Lower lobe of right lung (tissue), 2 donors: ENCODE measurements around the gene TPK1. TPM values are rescaled to one million over a fixed set of nuclear protein-coding genes. Genes with fewer than 3 reads are reported as not detected.

Experiments used
- ATAC-seq, 2 donors: fragments of 200-7000 bp; cut with Tn5 transposase; one replicate each; pipeline ENCODE4 v1.9.1; 2020 to 2022; ENCODE audit warnings: mild to moderate bottlenecking in 2 of 2, moderate library complexity in 2 of 2
- DNase-seq: peaks from one replicate; pipeline ENCODE4 v3.0.0-alpha.2; 2020
- H3K27ac ChIP-seq: fragments of 200-600 bp; one replicate; pipeline ENCODE4 v1.8.0; 2022
- H3K27me3 ChIP-seq: fragments of 200-600 bp; one replicate; pipeline ENCODE4 v1.8.0; 2022; ENCODE audit warnings: low read depth
- H3K36me3 ChIP-seq: fragments of 200-600 bp; one replicate; pipeline ENCODE4 v1.8.0; 2022; ENCODE audit warnings: mild to moderate bottlenecking
- H3K4me1 ChIP-seq: fragments of 200-600 bp; one replicate; pipeline ENCODE4 v1.8.0; 2022
- H3K4me3 ChIP-seq: fragments of 200-600 bp; one replicate; pipeline ENCODE4 v1.8.0; 2022; ENCODE audit warnings: mild to moderate bottlenecking
- H3K9me3 ChIP-seq: fragments of 200-600 bp; one replicate; pipeline ENCODE4 v1.8.0; 2022
- CTCF ChIP-seq: fragments of 200-600 bp; IDR thresholded peaks from one replicate; pipeline ENCODE4 v1.8.0; 2022; ENCODE audit warnings: antibody characterized with exemption, mild to moderate bottlenecking
- intact Hi-C: fragments of 100-400 bp; cut with DNase I; formaldehyde crosslinking; loops from one replicate; pipeline ENCODE4 v1.11.0; 2022
- total RNA-seq: library from RNA; stranded (reverse); fragmentation: NEBNext Ultra II Directional; extraction: Animal tissue kit (Norgen Biotek cat#: 25700); gene quantifications from one replicate; pipeline ENCODE4 v1.2.1, GENCODE V29; 2021
- donor health status: DM: no; HTN: yes; CAD: no; lungs with severe emphysema.

Gene TPK1
- total RNA-seq, 1 donor from 2014 or later = 9.0 TPM

- Histone ChIP-seq H3K9me3 (no peaks in the 10 kb centered on the region), H3K4me3 (no peak overlapping the region), H3K36me3 (no peaks in the 10 kb centered on the region), H3K27ac (no peak overlapping the region), H3K27me3 (no peaks in the 10 kb centered on the region), H3K4me1 (no peaks in the 10 kb centered on the region)
- no peak for DNase-seq
- no peak for ATAC-seq
- no peak for TF ChIP-seq CTCF
- intact Hi-C loops = no loop called here
Measured at GRCh38 chr7:144549861-144550260, 286.0 kb downstream of the TPK1 start.

GRCh38 chr7:144548556-144548955, 287.3 kb downstream of the TPK1 start:
- TF ChIP-seq CTCF = no peak
- H3K27me3 ChIP-seq = no peaks in the 10 kb centered on the region
- H3K9me3 ChIP-seq = no peaks in the 10 kb centered on the region
- ATAC-seq = no peak
- H3K4me3 ChIP-seq = no peak overlapping the region
- intact Hi-C loops = no loop called here
- no peak for DNase-seq
- H3K36me3 ChIP-seq = no peaks in the 10 kb centered on the region
- no peak overlapping the region for H3K27ac ChIP-seq
- no peaks in the 10 kb centered on the region for H3K4me1 ChIP-seq

GRCh38 chr7:144547888-144548287, 288.0 kb downstream of the TPK1 start:
- H3K4me1 ChIP-seq = no peaks in the 10 kb centered on the region
- no peak overlapping the region for H3K27ac ChIP-seq
- no peak overlapping the region for H3K4me3 ChIP-seq
- no peak for TF ChIP-seq CTCF
- ATAC-seq (no peak), DNase-seq (no peak)
- H3K27me3 ChIP-seq = no peaks in the 10 kb centered on the region
- no peaks in the 10 kb centered on the region for H3K9me3 ChIP-seq
- intact Hi-C loops = no loop called here
- no peaks in the 10 kb centered on the region for H3K36me3 ChIP-seq

- no peak for TF ChIP-seq CTCF
- no peaks in the 10 kb centered on the region for H3K4me1 ChIP-seq
- H3K36me3 ChIP-seq = no peaks in the 10 kb centered on the region
- no peak overlapping the region for H3K27ac ChIP-seq
- ATAC-seq = no peak
- H3K4me3 ChIP-seq = no peak overlapping the region
- intact Hi-C loops = no loop called here
- no peaks in the 10 kb centered on the region for H3K27me3 ChIP-seq
- no peak for DNase-seq
- no peaks in the 10 kb centered on the region for H3K9me3 ChIP-seq
Measured at GRCh38 chr7:144546782-144547181, 289.1 kb downstream of the TPK1 start.

GRCh38 chr7:144545330-144545729, 290.5 kb downstream of the TPK1 start:
- Histone ChIP-seq H3K36me3 (no peaks in the 10 kb centered on the region), H3K27me3 (no peaks in the 10 kb centered on the region), H3K4me1 (no peaks in the 10 kb centered on the region), H3K4me3 (no peak overlapping the region), H3K27ac (no peak overlapping the region), H3K9me3 (no peaks in the 10 kb centered on the region)
- TF ChIP-seq CTCF = no peak
- DNase-seq (no peak), ATAC-seq (no peak)
- intact Hi-C loops = no loop called here
